Esophagus (tissue), 2 donors: ENCODE results near the gene FRMD1. TPM values are rescaled to one million over a fixed set of nuclear protein-coding genes. Genes with fewer than 3 reads are reported as not detected.

Experiments used
- H3K27ac ChIP-seq, 2 donors: one replicate each; pipeline ENCODE4 v1.5.1; 2013; ENCODE audit warnings: low read depth in 2 of 2, mild to moderate bottlenecking in 2 of 2, inconsistent platforms in 1 of 2, low read length in 1 of 2, moderate library complexity in 1 of 2
- H3K27me3 ChIP-seq, 2 donors: one replicate each; pipeline ENCODE4 v1.6.1; 2013; ENCODE audit warnings: low read length in 2 of 2, control low read depth in 1 of 2, mild to moderate bottlenecking in 1 of 2; ENCODE audit not compliant: insufficient read depth in 2 of 2, control insufficient read depth in 1 of 2
- H3K36me3 ChIP-seq, 2 donors: one replicate each; pipeline ENCODE4 v1.6.1; 2013; ENCODE audit warnings: low read length in 1 of 2; ENCODE audit not compliant: control insufficient read depth in 2 of 2, insufficient read depth in 2 of 2
- H3K4me1 ChIP-seq, 2 donors: one replicate each; pipeline ENCODE4 v1.6.1; 2013; ENCODE audit warnings: low read length in 1 of 2; ENCODE audit not compliant: control insufficient read depth in 2 of 2, insufficient read depth in 2 of 2
- H3K4me3 ChIP-seq, 2 donors: one replicate each; pipeline ENCODE4 v1.5.1; 2013; ENCODE audit warnings: low read length in 2 of 2, mild to moderate bottlenecking in 2 of 2, low read depth in 1 of 2, moderate library complexity in 1 of 2
- H3K9me3 ChIP-seq, 2 donors: one replicate each; pipeline ENCODE4 v1.6.1; 2013; ENCODE audit warnings: mild to moderate bottlenecking in 2 of 2, low read depth in 1 of 2, low read length in 1 of 2, moderate library complexity in 1 of 2; ENCODE audit not compliant: control insufficient read depth in 2 of 2, insufficient read depth in 1 of 2
- WGBS, 2 donors: extraction: QIAGEN DNeasy Blood & Tissue Kit; methylation state at CpG; one replicate each; pipeline ENCODE4 v1.1.7; 2013; 5-methylcytosine and 5-hydroxymethylcytosine counted together
- polyA plus RNA-seq, 2 donors: library from polyadenylated mRNA; stranded (reverse); fragments of 200-250 nt; gene quantifications; one replicate each; pipeline ENCODE4 v1.2.3, GENCODE V29; 2013
- donor health status: healthy with polysubstance abuse.
- donor health status: Bipolar disorder and iron deficiency.

FRMD1 gene
- polyA plus RNA-seq, 2 donors: 0.02 TPM

DNA sequence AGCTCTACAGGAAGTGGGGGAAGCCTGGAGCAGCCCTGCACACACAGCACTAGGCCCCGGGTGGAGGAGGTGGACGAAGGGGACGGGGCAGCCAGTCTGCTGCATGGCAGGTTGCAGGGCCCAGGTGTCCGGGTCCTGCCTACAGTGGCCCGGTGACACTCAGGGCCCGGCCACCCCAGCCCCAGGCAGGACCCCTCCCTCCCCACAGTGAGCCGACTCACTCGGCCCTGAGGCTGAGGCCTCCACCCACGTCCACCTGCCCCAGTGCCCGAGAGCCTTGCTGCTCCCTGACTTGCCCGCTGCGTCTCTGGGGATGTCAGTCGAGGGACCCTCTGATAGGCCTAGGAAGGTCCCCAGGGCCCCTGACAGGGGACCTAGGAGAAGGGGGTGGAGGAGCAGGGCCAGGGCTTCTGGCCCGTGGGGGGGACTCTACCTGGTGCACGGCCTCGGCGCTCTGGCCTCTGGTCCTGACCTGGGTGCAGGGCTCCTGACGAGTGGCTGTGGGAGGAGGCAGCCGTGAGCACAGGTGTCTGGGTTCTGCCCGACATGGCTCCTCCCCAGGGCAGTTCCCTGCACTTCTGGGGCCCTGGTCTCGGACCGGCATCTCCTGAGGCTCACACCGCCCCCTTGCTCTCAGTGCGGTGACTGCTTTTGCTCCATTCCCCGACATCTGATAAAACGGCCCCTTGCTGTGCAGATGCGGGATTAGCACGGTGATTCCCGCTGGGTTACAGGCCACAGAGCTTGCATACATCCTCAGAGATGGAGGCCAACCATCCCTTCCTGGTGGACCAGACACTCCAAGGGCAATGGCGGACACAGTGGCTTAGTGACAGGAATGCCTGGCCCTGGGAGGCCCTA is 20.1 kb downstream of the FRMD1 start:
- Histone ChIP-seq H3K36me3 (no peaks in the 10 kb centered on the region), H3K27ac (no peak overlapping the region), H3K27me3 (no peaks in the 10 kb centered on the region), H3K4me3 (no peak overlapping the region), H3K4me1 (peaks cover 0 to 20% of the 10 kb centered on the region in 2 donors), H3K9me3 (no peaks in the 10 kb centered on the region)
- WGBS, 2 donors: 91 to 93% methylated on average over 27 to 30 of the region's 30 CpGs

DNA sequence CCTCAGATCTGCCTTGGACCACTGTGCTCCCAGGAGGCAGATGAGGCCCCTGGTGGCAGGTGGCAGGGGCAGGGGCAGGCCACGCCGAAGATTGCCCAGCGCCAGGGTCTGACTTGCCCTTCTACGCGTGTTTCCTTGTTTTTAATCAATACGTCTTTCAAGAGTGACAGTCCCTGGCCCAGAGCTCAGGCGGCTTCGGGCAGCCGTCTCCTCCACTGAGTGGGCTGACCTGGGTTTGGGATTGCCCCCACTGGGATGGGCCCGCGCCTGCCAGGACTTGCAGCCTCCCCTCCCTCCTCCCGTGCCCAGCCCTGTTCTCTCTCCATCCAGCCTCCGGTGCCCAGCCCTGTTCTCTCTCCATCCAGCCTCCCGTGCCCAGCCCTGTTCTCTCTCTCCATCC is 21.2 kb downstream of the FRMD1 start:
- Histone ChIP-seq H3K4me3 (no peak overlapping the region), H3K27ac (no peak overlapping the region), H3K36me3 (no peaks in the 10 kb centered on the region), H3K9me3 (no peaks in the 10 kb centered on the region), H3K27me3 (no peaks in the 10 kb centered on the region), H3K4me1 (peaks cover 0 to 20% of the 10 kb centered on the region in 2 donors)
- 53 to 79% methylated on average over 14 of the region's 14 CpGs for WGBS, 2 donors

DNA sequence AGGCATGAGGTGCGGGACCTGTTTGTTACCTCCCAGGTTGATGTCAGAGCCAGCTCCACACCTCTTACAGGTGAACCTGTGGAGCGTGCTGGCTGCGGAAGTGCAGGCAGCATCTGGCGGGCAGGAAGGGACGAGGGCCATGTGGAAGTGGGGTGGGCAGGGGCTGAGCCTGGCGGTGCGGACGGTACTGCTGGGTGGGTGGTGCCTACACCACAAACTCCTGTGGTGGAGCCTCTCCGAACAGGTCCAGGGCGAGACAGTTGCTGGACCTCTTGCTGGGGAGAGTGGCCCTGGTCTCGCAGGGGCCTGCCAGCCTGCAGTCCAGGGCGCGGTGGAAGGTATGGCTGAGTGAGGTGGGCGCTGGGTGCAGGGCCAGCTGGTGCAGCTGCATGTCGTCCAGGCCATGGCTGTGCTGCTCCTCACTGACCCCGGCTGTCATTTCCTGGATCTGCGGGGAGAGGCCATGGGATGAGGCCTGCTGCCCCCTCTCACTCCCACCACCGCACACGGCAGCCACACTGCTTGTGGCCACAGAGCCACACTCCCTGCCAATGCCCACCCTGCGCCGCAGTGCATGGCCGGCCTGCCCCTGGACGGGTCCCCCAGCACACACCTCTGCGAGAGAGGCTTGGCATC is 22.0 kb downstream of the FRMD1 start:
- 85 to 87% methylated on average over 20 to 24 of the region's 24 CpGs for WGBS, 2 donors
- H3K4me1 ChIP-seq: peaks cover 0 to 20% of the 10 kb centered on the region in 2 donors
- H3K27me3 ChIP-seq: no peaks in the 10 kb centered on the region
- no peaks in the 10 kb centered on the region for H3K9me3 ChIP-seq
- no peak overlapping the region for H3K4me3 ChIP-seq
- H3K27ac ChIP-seq: no peak overlapping the region
- H3K36me3 ChIP-seq: no peaks in the 10 kb centered on the region

DNA sequence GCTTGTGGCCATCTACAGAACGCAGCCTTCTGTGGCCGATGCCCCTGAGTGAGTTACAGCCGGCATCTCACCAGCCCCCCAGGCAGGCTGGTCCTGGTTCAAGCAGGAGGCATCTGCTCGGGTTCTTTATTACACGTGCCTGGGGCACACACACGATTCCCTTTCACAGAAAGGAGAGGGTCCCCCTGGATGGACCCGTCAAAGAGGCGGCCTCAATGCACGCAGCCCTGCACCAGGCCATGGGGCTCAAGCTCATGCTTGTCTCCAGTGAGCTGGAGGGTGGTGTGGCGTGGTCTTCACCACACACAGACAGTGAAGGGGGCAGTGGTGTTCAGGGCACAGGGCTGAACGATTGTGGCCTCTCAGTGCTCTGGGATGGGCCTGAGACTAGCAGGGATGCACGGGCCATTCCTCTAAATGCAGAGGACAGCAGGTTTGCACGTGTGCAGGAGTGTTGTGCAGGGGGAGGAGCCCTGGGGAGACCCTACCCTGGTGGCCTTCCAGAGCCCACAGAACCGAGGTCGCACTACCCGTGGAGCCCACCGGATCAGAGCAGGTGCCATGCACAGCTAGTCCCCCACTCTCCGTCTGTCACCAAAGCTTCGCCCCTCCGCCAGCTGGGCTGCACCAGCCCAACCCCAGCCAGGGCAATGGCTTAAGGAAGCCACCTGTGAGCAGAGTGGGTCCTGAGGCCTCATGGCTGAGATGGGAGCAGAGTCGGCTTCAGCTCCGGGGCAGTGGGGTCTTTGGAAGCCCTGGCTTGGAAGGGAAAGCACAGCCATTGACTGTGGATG is 23.1 kb downstream of the FRMD1 start:
- Histone ChIP-seq H3K27ac (no peak overlapping the region), H3K4me3 (no peak overlapping the region), H3K36me3 (no peaks in the 10 kb centered on the region), H3K27me3 (no peaks in the 10 kb centered on the region), H3K9me3 (no peaks in the 10 kb centered on the region), H3K4me1 (peaks cover 0 to 11% of the 10 kb centered on the region in 2 donors)
- 88 to 89% methylated on average over 22 of the region's 22 CpGs for WGBS, 2 donors

DNA sequence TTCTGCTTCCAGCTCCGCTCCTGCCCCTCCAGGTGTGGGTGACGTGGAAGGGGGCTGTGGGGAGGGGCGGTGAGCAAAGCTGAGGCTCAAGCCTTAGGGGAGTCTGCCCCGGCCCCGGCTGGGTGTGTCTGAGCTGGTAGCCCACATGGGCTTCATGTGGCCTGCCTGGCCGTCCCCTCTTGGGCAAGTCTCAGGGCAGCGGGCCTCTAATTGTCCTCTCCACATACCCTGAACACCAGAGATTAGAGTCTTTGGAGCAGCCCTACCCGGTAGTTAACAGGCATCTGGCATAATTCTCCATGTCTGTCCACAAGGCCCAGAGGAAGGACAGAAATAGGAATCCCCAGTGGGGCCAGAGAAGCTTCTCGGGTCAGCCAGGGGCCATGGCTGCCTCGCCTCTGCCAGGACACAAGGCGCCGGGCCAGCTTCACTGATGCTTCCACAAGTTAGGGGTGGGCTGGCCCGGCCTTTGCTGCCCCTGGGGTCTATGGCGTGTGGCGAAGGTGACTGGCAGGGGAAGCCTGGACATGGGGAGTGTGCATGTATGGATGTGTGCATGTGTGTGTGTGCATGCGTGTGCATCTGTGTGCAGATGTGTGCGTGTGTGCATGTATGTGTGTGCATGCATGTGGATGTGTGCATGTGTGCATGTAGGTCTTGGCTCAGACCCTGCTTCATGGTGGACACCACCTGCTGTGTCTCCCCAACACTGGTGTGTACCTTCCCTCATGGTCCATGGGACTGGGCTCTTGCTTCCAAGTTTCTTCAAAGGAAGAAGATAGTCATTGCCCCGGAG is 24.0 kb downstream of the FRMD1 start:
- Histone ChIP-seq H3K27ac (no peak overlapping the region), H3K4me3 (no peak overlapping the region), H3K9me3 (no peaks in the 10 kb centered on the region), H3K4me1 (peaks cover 0 to 3% of the 10 kb centered on the region in 2 donors), H3K36me3 (no peaks in the 10 kb centered on the region), H3K27me3 (no peaks in the 10 kb centered on the region)
- 72 to 75% methylated on average over 15 to 18 of the region's 18 CpGs for WGBS, 2 donors

DNA sequence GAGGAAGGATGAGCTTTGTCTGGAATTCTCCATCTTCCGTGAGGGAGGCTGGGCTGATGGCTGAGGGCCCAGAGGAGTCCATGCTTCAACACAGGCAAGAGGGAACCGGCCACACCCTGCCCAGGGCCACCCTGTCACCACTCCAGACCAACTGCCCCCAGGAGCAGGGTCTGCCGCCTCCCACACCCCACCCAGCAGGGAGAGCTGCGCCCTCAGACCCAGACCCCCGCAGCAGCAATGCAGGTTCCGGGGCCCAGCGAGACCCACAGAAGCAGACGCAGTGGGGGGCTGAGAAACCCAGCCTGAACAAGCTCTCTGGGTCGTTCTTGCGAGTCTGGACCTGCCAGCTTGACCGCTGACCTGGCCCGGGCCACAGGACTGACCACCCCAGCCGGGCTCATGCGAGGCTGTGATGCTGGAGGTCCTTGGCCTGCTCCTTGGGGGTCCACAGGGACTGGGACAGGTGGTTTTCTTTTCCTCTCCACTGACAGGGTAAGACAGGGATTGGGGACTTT is 25.0 kb downstream of the FRMD1 start:
- Histone ChIP-seq H3K36me3 (no peaks in the 10 kb centered on the region), H3K27ac (no peak overlapping the region), H3K4me1 (peaks cover 0 to under 1% of the 10 kb centered on the region in 2 donors), H3K27me3 (no peaks in the 10 kb centered on the region), H3K4me3 (no peak overlapping the region), H3K9me3 (no peaks in the 10 kb centered on the region)
- WGBS, 2 donors: 90 to 91% methylated on average over 14 of the region's 14 CpGs

DNA sequence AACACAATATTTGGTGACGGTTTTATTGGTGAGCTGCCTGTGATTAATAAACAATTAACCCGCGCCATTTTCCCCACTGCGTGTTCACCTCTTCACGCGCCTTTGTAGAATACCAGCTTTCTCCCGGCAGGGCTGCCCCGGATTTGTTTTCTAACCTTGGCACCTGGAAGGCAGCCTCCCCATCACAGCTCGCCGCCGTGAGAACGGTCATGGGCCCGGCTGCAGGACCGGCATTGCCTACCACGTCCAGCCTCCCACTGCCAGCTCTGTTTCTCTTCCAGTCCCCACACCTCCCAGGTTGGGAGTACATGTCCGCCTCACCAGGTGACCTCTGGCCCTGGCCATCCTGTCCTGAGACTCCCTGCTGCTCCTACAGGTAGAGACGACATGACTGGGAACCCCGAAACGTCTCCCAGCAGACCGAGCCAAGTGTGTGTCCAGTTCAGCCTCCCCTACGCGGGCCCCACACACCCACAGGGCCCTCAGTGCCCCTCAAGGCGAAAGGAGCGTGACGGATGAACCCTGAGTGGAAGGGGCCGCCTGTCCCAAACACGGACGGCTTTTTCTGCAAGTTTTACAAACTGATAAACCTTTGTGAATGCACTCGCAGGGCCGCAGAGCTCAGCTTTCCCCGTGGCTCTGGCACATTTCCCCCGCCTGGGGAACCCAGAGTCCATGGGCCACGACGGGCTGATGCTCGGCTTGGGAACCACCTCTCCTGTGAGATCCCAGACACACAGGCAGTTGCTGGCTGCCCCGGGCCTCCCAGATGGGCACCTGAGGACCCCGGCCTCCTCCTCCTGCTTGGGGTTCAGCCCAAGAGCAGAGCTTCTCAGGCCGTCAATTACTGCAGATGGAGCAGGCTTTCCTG is 25.7 kb downstream of the FRMD1 start:
- H3K27ac ChIP-seq: no peak overlapping the region
- WGBS, 2 donors: 87 to 89% methylated on average over 38 of the region's 38 CpGs
- H3K4me3 ChIP-seq: no peak overlapping the region
- H3K27me3 ChIP-seq: no peaks in the 10 kb centered on the region
- H3K4me1 ChIP-seq: no peaks in the 10 kb centered on the region
- H3K9me3 ChIP-seq: no peaks in the 10 kb centered on the region
- no peaks in the 10 kb centered on the region for H3K36me3 ChIP-seq

DNA sequence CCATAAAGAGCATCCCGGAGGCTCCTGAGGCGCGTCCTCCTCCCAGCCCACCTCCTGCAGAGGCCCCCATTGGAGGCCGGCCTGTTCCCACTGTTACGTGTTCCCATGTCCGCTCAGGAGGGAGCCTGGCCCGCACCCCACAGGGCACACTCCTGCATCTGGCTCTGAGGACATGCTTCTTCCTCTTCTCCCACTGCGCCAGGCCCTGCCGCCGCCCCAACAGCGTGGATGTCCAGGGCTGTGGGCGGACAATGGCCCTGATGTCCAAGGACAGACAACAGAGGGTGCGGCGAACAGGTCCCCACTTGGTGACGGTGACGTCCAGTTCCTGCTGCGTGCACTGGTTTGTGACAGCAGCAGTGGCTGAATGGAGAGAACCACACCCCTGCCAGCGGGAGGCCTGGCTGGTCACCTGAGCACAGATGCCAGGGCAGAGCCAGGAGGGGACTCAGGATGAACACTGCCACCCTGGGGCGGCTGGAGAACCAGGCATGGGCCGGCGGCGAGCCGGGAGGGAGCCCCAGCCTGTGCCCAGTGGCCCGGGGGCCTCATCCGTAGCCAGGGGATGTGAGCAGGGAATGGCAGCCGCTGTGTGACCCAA is 26.6 kb downstream of the FRMD1 start:
- Histone ChIP-seq H3K36me3 (no peaks in the 10 kb centered on the region), H3K27me3 (no peaks in the 10 kb centered on the region), H3K4me1 (no peaks in the 10 kb centered on the region), H3K9me3 (no peaks in the 10 kb centered on the region), H3K4me3 (no peak overlapping the region), H3K27ac (no peak overlapping the region)
- WGBS, 2 donors: 91 to 95% methylated on average over 26 of the region's 26 CpGs
